GM18502 (cell line): ENCODE data around the gene IDH3B.
"Not testable (repeated sequence)": the region's sequence is repeated elsewhere in the genome, so short reads cannot be mapped to it uniquely, and the experiment has no call there.

ENCODE experiments used
- ATAC-seq: cut with Tn5 transposase; IDR thresholded peaks from one replicate; pipeline ENCODE4 v1.9.1; 2021; ENCODE audit warnings: mild to moderate bottlenecking; ENCODE audit not compliant: unreplicated experiment, poor library complexity

The IDH3B gene

DNA sequence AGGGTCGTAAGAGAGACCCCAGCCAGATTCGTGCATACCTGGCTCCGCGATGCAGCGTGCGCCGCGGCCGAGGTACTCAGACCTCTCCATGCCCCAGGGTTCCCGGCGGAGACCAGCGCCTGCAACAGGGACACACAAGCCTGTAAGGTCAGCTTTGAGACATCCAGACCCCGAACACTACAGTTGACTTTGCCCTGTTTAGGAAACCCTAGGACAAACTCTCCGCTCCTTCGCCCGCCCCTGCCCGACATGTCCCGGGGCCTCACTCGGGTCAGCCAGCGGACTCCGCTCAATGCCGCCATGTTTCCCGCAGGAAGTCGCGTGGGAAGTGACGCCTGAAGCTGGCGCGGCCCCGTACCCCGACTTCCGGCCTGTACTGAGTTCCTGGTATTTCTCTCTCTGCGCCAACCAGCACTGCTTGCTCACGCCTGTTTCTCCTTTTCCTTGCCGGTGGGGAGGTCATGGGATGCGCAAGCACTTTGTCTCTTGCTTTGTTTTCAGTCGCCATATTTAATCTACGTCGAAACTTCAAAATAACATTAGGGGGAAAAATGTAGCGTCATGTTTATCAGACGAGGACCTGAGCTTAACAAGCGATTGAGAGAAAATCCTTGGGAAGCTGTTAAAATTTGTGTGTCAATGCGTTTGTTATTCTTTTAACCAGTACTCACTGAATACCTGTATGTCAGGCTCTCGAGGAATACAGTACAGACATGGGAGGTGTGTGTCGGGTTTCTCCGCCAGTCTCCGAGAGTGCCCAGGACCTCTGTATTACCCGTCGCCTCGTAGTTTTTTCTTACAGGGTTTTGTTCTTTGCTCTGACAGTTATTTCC is at the start of gene IDH3B:
TSS of gene IDH3B (minus strand) at position 330 of the 833 bp plus-strand sequence. CDS start at position 302, 28 bp downstream.
- peak; percentile 92 for ATAC-seq

DNA sequence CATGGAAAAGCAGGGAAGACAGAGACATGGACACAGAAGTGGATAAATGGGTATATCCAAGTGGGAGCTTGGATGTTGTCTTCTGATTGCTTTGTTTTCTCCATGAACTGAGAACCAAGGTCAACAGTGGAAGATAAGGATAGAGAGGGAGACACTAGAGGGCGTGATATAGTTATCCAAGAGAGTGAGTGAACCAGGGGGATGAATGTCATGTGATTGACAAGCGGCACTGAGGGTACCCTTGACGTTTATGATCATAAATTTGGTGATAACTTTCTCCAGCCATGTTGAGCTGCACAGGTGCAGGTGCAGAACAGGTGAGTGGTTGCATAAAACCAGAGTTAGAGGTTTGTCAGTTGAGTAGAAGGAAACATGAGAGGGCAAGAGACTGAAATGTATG is 49.3 kb upstream of the IDH3B start:
- no peak for ATAC-seq

DNA sequence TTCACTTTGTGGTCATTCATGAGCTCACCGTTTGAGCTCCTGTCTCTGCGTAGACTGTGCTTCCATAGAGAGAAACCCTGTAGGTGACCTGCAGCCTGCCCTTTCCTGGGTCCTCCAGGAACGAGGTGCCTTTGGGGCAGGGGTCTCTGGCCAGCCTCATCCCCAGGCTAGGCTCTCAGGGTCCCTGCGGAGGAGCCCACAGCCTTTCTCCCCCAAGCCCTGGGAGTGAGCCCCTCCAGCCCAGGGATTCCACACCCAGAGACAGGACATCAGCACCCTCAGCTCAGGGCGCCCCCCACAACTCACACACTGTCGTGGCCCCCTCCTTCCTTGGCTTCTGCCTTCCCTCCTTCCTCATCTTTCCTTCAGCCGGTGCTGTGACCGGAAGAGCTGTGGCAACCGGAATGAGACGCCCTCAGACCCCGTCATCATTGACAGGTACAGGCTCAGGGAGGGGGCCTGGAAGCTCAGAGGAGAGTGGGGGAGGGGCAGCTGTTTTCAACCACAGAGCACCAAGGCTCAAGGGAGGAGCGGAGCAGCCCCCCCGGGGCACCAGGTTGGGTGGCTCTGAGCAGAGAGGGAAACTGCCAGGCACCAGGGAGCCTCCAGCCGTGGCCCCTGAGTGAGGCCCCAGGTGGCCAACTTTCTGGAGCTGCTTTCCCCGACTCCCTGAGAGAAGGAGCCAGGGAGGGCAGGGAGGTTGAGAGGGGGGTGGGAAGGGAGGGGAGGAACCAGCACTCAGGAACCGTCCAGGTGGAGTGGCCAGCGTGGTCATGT is 45.4 kb upstream of the IDH3B start:
- no peak for ATAC-seq

GRCh38 chr20:2708665-2709064 is 44.6 kb upstream of the IDH3B start:
- ATAC-seq = no peak

DNA sequence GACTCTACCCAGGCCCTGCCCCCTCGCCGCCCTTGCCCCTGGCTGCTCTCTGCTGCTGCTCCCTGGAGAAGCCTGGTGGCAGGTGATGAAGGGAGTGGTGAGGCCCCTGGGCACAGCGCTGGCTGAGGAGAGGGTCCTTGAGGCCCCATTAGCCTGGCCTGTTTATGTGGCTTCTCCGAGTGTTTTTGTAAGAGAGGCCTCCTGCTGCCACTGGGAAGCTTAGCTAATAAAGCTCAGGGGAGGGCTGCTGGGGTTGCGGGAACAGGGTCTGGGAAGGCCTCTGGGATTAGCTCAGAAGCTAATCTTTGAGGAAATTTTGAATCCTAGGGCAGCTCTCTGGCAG is 44.0 kb upstream of the IDH3B start:
- ATAC-seq = no peak

DNA sequence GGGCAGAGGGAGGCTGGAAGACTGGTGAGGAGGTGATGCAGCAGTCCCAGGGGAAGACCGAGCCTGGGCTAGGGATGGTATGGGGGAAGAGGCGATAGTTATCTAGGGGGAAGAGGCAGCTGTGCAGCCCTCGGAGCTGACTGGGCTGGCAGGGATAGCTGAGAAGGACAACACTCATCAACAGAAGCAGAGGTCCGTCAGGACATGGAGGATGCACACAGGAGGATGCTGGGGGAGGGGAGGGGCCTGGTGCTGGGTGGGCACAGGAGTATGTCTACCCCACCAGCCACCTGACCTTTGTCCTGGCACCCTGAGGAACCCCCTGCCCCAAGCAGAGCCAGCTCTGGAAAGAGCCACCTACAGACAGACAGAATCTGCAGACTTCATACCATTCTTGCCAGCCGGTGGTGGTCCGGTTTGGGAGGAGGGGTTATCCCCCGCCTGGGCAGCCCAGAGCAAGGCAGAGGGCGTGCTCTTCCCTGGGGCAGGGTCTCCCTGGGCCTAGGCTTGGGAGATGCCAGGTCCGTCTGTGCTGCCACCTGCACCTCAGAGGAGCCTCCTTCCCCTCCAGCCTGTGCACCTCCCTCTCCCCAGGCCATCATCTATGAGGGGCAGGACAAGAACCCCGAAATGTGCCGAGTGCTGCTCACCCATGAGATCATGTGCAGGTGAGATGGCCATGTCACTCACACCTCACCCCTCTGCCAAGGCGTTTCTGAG is 43.5 kb upstream of the IDH3B start:
- ATAC-seq = no peak

GRCh38 chr20:2706688-2707352 is 42.8 kb upstream of the IDH3B start:
- ATAC-seq = no peak

DNA sequence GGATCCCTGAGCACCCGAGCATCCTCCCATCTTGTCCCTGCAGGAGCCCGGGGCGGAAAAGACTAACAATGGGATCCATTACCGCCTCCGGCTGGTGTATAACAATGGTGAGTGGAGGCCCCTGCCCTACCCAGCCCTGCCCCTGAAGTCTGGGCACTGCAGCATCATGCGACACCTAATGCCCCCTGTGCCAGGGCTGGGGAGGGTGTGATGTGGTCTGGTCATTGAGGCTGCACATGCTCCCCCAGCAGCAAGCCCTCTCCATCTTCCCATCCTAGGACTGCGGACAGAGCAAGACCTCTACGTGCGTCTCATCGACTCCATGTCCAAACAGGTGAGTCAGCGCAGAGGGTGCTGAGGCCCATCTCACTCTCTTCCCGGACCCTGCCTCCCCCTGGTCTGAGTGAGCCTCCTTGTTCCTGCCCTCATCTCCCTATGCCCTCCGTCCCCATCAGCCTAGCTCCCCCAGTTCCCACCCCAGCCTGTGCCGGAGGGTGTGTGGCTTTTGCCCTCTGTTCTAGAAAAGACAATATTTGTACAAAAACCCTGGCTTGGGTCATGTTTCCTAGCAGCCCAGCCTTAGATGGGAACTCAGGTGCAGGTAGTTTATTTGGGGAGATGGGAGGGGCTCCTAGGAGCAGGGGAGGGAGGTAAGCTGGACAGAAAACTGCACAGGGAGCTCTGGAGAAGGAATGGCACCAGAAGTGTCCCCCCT is 42.1 kb upstream of the IDH3B start:
- ATAC-seq = no peak

DNA sequence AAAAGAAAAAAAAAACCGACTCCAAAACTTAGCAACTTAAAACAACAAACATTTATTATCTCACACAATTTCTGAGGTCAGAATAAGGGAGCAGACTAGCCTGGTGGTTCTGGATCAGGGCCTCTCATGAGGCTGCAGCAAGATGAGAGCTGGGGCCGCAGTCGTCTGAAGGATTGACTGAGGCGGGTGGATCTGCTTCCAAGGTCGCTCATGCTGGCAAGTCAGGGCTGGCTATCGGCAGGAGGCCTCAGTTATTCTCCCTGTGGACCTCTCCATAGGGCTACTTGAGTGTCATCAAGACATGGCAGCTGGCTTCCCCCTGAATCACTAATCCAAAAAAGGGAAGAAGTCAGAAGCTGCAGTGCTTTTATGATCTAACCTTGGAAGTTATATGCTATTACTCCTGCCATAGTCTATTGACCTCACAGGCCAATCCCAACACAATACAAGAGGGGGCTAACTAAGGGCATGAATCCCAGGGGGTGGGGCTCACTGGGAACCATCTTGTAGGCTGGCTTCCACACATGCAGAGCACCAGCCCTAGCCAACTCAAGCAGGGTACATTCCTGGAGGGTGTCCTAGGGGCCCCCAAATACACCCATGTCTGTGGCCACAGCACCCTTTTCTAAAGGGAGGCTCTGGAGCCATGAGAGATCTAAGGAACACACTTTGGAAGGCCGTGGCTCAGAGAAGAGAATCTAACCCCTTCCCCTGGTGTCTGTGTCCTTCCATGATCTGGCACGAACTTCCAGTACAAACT is 39.9 kb upstream of the IDH3B start:
- ATAC-seq = no peak

DNA sequence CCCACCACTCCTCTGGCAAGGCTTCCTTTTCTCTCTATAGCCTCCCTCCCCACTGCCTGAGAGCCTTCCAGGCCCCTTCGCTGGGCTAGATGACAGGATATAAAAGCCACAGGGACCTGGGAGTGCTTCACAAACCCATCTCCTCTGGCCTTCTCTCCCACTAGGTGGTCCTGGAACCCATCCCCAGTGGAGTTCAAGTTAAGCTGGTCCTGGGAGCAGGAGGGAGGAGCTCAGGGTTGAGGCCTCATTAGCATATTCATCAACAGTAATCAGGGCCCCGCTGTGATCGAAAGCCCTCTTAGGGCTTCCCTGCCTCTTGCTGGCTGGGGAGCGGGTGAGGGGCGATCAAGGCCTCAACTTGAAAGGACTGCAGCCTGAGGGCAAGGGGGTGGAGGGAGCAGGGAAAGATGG is 37.7 kb upstream of the IDH3B start:
- ATAC-seq = no peak

GRCh38 chr20:2700913-2701620 is 37.1 kb upstream of the IDH3B start:
- ATAC-seq = no peak

DNA sequence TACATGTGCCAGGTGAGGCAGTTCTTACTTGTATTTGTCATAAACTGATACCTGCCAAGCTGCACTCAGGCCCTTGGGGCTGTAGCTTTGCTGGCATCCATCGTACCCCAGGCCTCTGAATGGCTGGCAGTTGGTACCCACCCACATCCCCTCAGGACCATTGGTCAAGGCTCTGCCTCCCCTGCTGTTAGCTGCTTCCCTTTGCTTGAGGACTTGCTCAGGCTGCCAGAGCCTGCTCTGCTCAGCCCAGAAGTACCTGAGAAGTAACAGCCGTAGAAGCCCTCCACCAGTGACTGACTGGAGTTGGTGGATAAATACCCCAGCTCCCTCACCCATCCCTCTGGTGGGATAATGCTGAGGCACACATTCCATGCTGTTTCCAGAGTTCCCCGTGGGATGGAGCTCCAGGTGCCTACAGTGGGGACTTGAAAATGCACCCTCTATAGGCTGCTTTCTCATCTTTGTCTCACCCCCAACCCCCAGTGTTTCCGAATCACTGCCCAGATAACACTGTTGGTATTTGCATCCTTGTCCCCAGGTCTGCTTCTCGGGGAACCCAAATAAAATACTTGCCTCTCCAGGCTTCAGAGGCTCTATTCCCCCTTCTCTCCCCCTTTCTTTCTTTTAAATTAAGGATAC is 35.9 kb upstream of the IDH3B start:
- ATAC-seq = no peak

DNA sequence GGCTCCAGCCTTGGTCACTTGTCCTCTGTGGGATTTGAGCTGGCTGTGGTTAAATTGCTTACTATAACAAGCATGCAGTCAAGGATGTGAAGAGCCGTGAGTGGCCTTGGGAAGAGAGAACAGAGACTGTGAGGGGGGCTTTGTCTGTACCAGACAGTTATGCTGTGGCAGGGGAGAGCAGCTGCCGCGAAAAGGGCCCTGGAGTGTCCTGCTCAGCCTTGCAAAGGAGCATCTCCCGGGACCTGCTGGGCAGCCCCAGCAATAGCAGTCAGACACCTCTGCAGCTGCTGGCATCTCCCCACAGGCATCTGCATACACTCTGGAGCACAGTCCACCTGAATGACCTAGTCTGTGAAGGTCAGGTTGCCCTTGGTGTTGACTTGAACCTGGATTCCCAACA is 34.9 kb upstream of the IDH3B start:
- no peak for ATAC-seq

- no peak for ATAC-seq
Measured at GRCh38 chr20:2698186-2698817, 34.3 kb upstream of the IDH3B start.

- ATAC-seq = no peak
Measured at GRCh38 chr20:2697768-2698167, 33.8 kb upstream of the IDH3B start.

DNA sequence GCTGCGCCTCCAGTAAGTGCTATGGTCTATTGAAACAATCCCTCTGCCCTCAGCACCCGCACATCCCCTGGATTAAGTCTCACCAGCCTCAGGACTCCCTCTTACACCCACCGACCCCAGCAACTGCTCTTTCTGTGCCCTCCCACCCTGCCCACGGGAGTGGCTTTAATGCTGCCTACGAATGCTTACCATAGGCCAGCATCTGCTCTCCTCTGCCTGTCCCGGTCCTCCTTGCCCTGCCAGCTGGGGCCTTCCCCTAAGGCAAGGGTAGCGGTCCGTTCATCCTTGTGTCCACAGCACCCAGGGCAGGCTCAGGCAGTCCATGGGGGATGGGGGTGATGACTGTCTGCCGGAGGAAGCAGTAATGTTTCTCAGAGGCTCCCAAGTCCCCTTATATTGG is 32.6 kb upstream of the IDH3B start:
- no peak for ATAC-seq

- not testable (repeated sequence) for ATAC-seq
Measured at GRCh38 chr20:2695984-2696525, 32.0 kb upstream of the IDH3B start.
